DOHH2 (cell line): ENCODE data around the gene SPON1.

ENCODE experiments used
- H3F3A ChIP-seq: fragments of 200-600 bp; sonication (generic), shearing (Covaris generic); 2 replicates; pipeline ENCODE4 v1.6.0; 2016; ENCODE audit warnings: antibody characterized with exemption, mild to moderate bottlenecking; ENCODE audit not compliant: control insufficient read depth, insufficient read depth
- H3K27ac ChIP-seq: fragments of 200-600 bp; sonication (generic); 2 replicates; pipeline ENCODE4 v1.5.1; 2014; ENCODE audit warnings: low read depth, mild to moderate bottlenecking, low read length, moderate library complexity
- H3K27me3 ChIP-seq: fragments of 200-600 bp; sonication (generic); 2 replicates; pipeline ENCODE4 v1.6.1; 2014; ENCODE audit warnings: mild to moderate bottlenecking, low read length, mixed read lengths; ENCODE audit not compliant: control insufficient read depth
- H3K36me3 ChIP-seq: fragments of 200-600 bp; sonication (generic); 2 replicates; pipeline ENCODE4 v1.6.1; 2014; ENCODE audit warnings: mild to moderate bottlenecking, low read length, moderate library complexity, mixed read lengths; ENCODE audit not compliant: control insufficient read depth
- H3K4me1 ChIP-seq: fragments of 200-600 bp; sonication (generic); 2 replicates; pipeline ENCODE4 v1.6.1; 2014; ENCODE audit warnings: mild to moderate bottlenecking, low read length, mixed read lengths; ENCODE audit not compliant: control insufficient read depth
- H3K4me2 ChIP-seq: fragments of 200-600 bp; sonication (generic); 2 replicates; pipeline ENCODE4 v1.6.0; 2014; ENCODE audit warnings: mild to moderate bottlenecking, low read length, moderate library complexity
- H3K4me3 ChIP-seq: fragments of 200-600 bp; sonication (generic); 2 replicates; pipeline ENCODE4 v1.5.1; 2014; ENCODE audit warnings: mild to moderate bottlenecking, low read length, mixed read lengths
- H3K79me2 ChIP-seq: fragments of 200-600 bp; sonication (generic); 2 replicates; pipeline ENCODE4 v1.6.1; 2014; ENCODE audit warnings: mild to moderate bottlenecking, low read length, mixed read lengths; ENCODE audit not compliant: control insufficient read depth
- H3K9me2 ChIP-seq: fragments of 200-600 bp; sonication (generic); replicated peaks from 2 replicates; pipeline ENCODE4 v1.6.1; 2014; ENCODE audit warnings: mild to moderate bottlenecking, low read length, mixed read lengths; ENCODE audit not compliant: control insufficient read depth
- H3K9me3 ChIP-seq: fragments of 200-600 bp; sonication (generic); 2 replicates; pipeline ENCODE4 v1.6.1; 2014; ENCODE audit warnings: antibody characterized with exemption, low read length, mixed read lengths; ENCODE audit not compliant: control insufficient read depth, insufficient read depth
- H4K20me1 ChIP-seq: fragments of 200-600 bp; sonication (generic); 2 replicates; pipeline ENCODE4 v1.6.0; 2014; ENCODE audit warnings: low read depth, mild to moderate bottlenecking, antibody characterized with exemption, low read length, moderate library complexity; ENCODE audit not compliant: control insufficient read depth, insufficient read depth
- CTCF ChIP-seq: fragments of 200-600 bp; sonication (generic); IDR thresholded peaks from one replicate; pipeline ENCODE4 v1.5.1; 2014; ENCODE audit warnings: antibody characterized with exemption, mild to moderate bottlenecking, low read depth, low read length; ENCODE audit not compliant: poor library complexity, severe bottlenecking
- EZH2phosphoT487 ChIP-seq: fragments of 200-600 bp; sonication (generic); IDR thresholded peaks from 2 replicates; pipeline ENCODE4 v1.6.1; 2017; ENCODE audit warnings: borderline replicate concordance, mild to moderate bottlenecking, antibody characterized with exemption, low read length, moderate library complexity, mixed read lengths

The SPON1 gene

GRCh38 chr11:14112721-14113120, 150.2 kb downstream of the SPON1 start:
- no peaks in the 10 kb centered on the region for H3K79me2 ChIP-seq
- H3K36me3 ChIP-seq, result no peaks in the 10 kb centered on the region
- no peak overlapping the region for H3K4me2 ChIP-seq
- no peaks in the 10 kb centered on the region for H3K9me2 ChIP-seq
- H3K27me3 ChIP-seq, result peaks cover 4% of the 10 kb centered on the region; the same call in 1 of the 2 replicates
- H3K4me1 ChIP-seq, result no peaks in the 10 kb centered on the region
- TF ChIP-seq CTCF, result no peak
- no peak for TF ChIP-seq EZH2phosphoT487
- H3K27ac ChIP-seq, result no peak overlapping the region
- H3K9me3 ChIP-seq, result no peaks in the 10 kb centered on the region
- no peak overlapping the region for H3K4me3 ChIP-seq
- no peaks in the 10 kb centered on the region for H4K20me1 ChIP-seq
- H3F3A ChIP-seq, result no peaks in the 10 kb centered on the region

GRCh38 chr11:14114269-14114668, 151.7 kb downstream of the SPON1 start:
- Histone ChIP-seq H3K27me3 (peaks cover 4% of the 10 kb centered on the region), H3F3A (no peaks in the 10 kb centered on the region), H3K4me3 (no peak overlapping the region), H4K20me1 (no peaks in the 10 kb centered on the region), H3K36me3 (no peaks in the 10 kb centered on the region), H3K4me1 (no peaks in the 10 kb centered on the region), H3K9me2 (no peaks in the 10 kb centered on the region), H3K9me3 (no peaks in the 10 kb centered on the region), H3K4me2 (no peak overlapping the region), H3K27ac (no peak overlapping the region), H3K79me2 (no peaks in the 10 kb centered on the region)
- TF ChIP-seq EZH2phosphoT487 (no peak), CTCF (no peak)

- TF ChIP-seq CTCF, result no peak
- TF ChIP-seq EZH2phosphoT487, result no peak
- no peaks in the 10 kb centered on the region for H3F3A ChIP-seq
- H3K36me3 ChIP-seq, result no peaks in the 10 kb centered on the region
- no peaks in the 10 kb centered on the region for H3K4me1 ChIP-seq
- H3K4me2 ChIP-seq, result no peak overlapping the region
- H3K4me3 ChIP-seq, result no peak overlapping the region
- no peaks in the 10 kb centered on the region for H3K9me3 ChIP-seq
- H3K79me2 ChIP-seq, result no peaks in the 10 kb centered on the region
- H4K20me1 ChIP-seq, result no peaks in the 10 kb centered on the region
- no peak overlapping the region for H3K27ac ChIP-seq
- no peaks in the 10 kb centered on the region for H3K9me2 ChIP-seq
- peaks cover 4% of the 10 kb centered on the region for H3K27me3 ChIP-seq
Measured at GRCh38 chr11:14114786-14115185, 152.3 kb downstream of the SPON1 start.

- TF ChIP-seq CTCF (no peak), EZH2phosphoT487 (no peak)
- no peaks in the 10 kb centered on the region for H3K9me2 ChIP-seq
- no peaks in the 10 kb centered on the region for H4K20me1 ChIP-seq
- H3K9me3 ChIP-seq, result no peaks in the 10 kb centered on the region
- H3K4me3 ChIP-seq, result no peak overlapping the region
- H3K4me2 ChIP-seq, result no peak overlapping the region
- H3K4me1 ChIP-seq, result no peaks in the 10 kb centered on the region
- no peaks in the 10 kb centered on the region for H3K79me2 ChIP-seq
- H3F3A ChIP-seq, result no peaks in the 10 kb centered on the region
- H3K27me3 ChIP-seq, result peaks cover 3% of the 10 kb centered on the region; the same call in 1 of the 2 replicates
- no peaks in the 10 kb centered on the region for H3K36me3 ChIP-seq
- H3K27ac ChIP-seq, result no peak overlapping the region
Measured at GRCh38 chr11:14117632-14118031, 155.1 kb downstream of the SPON1 start.
